IMR-90 (cell line): ENCODE data around the gene MLANA. TPM values are rescaled to one million over a fixed set of nuclear protein-coding genes. Genes with fewer than 3 reads are reported as not detected.

Experiments used
- ATAC-seq: fragments of 200-7000 bp; cut with Tn5 transposase; 2 replicates; pipeline ENCODE4 v1.9.1; 2020; ENCODE audit warnings: low read depth, mild to moderate bottlenecking, moderate library complexity
- BruUV-seq: library from RNA; stranded (reverse); fragments of 400-500 nt; replicated peaks from 2 replicates; lab custom pipeline; 2021; lab: Mats Ljungman, UMichigan
- CTCF ChIA-PET: fragments of 300-600 bp; formaldehyde crosslinking; extraction: SDS; loops from one replicate; lab custom pipeline; 2021; ENCODE audit warnings: antibody characterized with exemption; lab: Yijun Ruan, JAX
- POLR2A ChIA-PET: fragments of 300-600 bp; sonication (Branson Sonifier 250); formaldehyde crosslinking; loops from one replicate; lab custom pipeline; 2022; ENCODE audit warnings: antibody characterized with exemption; ENCODE audit not compliant: unreplicated experiment; lab: Charles Lee
- DNase-seq: peaks from one replicate; pipeline ENCODE4 v3.0.0; 2013
- H2AFZ ChIP-seq: replicated peaks from 2 replicates; pipeline ENCODE3; 2013; ENCODE audit warnings: low read length, mild to moderate bottlenecking; ENCODE audit not compliant: poor library complexity
- H2AK5ac ChIP-seq: 2 replicates; pipeline ENCODE4 v1.6.1; 2013; ENCODE audit warnings: low read depth, low read length, inconsistent platforms
- H2AK9ac ChIP-seq: replicated peaks from 2 replicates; pipeline ENCODE3; 2013; ENCODE audit warnings: mild to moderate bottlenecking, low read depth, low read length, moderate library complexity; ENCODE audit not compliant: poor library complexity
- H2BK120ac ChIP-seq: 2 replicates; pipeline ENCODE4 v1.6.1; 2013; ENCODE audit warnings: low read depth, low read length, inconsistent platforms
- H2BK15ac ChIP-seq: 3 replicates; pipeline ENCODE4 v1.6.1; 2013; ENCODE audit warnings: low read depth, low read length, inconsistent platforms
- H2BK20ac ChIP-seq: 2 replicates; pipeline ENCODE4 v1.6.1; 2013; ENCODE audit warnings: low read depth, mild to moderate bottlenecking, inconsistent platforms, low read length, moderate library complexity
- H2BK5ac ChIP-seq: 2 replicates; pipeline ENCODE4 v1.6.1; 2013; ENCODE audit warnings: mild to moderate bottlenecking, low read depth, low read length, inconsistent platforms; ENCODE audit not compliant: poor library complexity, severe bottlenecking
- H3K14ac ChIP-seq: replicated peaks from 2 replicates; pipeline ENCODE4 v1.6.1; 2013; ENCODE audit warnings: low read depth, low read length, inconsistent platforms
- H3K18ac ChIP-seq: 2 replicates; pipeline ENCODE4 v1.6.1; 2013; ENCODE audit warnings: low read depth, low read length, control low read depth
- H3K23ac ChIP-seq: 2 replicates; pipeline ENCODE4 v1.6.1; 2013; ENCODE audit warnings: low read depth, low read length, inconsistent platforms
- H3K27ac ChIP-seq: 2 replicates; pipeline ENCODE4 v1.5.1; 2013; ENCODE audit warnings: mild to moderate bottlenecking, control low read depth, low read length; ENCODE audit not compliant: insufficient read depth
- H3K27me3 ChIP-seq: 2 replicates; pipeline ENCODE4 v1.6.1; 2013; ENCODE audit warnings: low read length; ENCODE audit not compliant: control insufficient read depth, insufficient read depth
- H3K36me3 ChIP-seq: 2 replicates; pipeline ENCODE4 v1.6.1; 2013; ENCODE audit warnings: low read length, mixed read lengths; ENCODE audit not compliant: control insufficient read depth, insufficient read depth
- H3K4ac ChIP-seq: 2 replicates; pipeline ENCODE4 v1.6.1; 2013; ENCODE audit warnings: low read depth, low read length, inconsistent platforms
- H3K4me1 ChIP-seq: 2 replicates; pipeline ENCODE4 v1.6.1; 2013; ENCODE audit warnings: low read length, mixed read lengths; ENCODE audit not compliant: control insufficient read depth, insufficient read depth
- H3K4me2 ChIP-seq: 2 replicates; pipeline ENCODE4 v1.6.1; 2013; ENCODE audit warnings: low read depth, mild to moderate bottlenecking, control low read depth, low read length, moderate library complexity
- H3K4me3 ChIP-seq: 2 replicates; pipeline ENCODE4 v1.5.1; 2013; ENCODE audit warnings: low read depth, mild to moderate bottlenecking, control low read depth, low read length, moderate library complexity; ENCODE audit not compliant: insufficient read depth
- H3K56ac ChIP-seq: 2 replicates; pipeline ENCODE4 v1.6.1; 2013; ENCODE audit warnings: low read length, inconsistent platforms; ENCODE audit not compliant: insufficient read depth; ENCODE audit errors: extremely low read depth
- H3K79me1 ChIP-seq, 2 experiments: 2 replicates each; pipeline ENCODE4 v1.6.1; 2013; ENCODE audit warnings: low read length in 2 of 2, inconsistent platforms in 1 of 2, low read depth in 1 of 2
- H3K9ac ChIP-seq: 2 replicates; pipeline ENCODE4 v1.6.1; 2013; ENCODE audit warnings: low read depth, low read length, control low read depth
- H3K9me1 ChIP-seq: 2 replicates; pipeline ENCODE4 v1.6.1; 2013; ENCODE audit warnings: low read length, inconsistent platforms; ENCODE audit not compliant: insufficient read depth
- H3K9me3 ChIP-seq: 2 replicates; pipeline ENCODE4 v1.6.1; 2013; ENCODE audit warnings: low read length; ENCODE audit not compliant: control insufficient read depth, insufficient read depth
- H4K20me1 ChIP-seq: 2 replicates; pipeline ENCODE4 v1.6.1; 2013; ENCODE audit warnings: low read length, inconsistent platforms; ENCODE audit not compliant: insufficient read depth
- H4K5ac ChIP-seq: 2 replicates; pipeline ENCODE4 v1.6.1; 2013; ENCODE audit warnings: mild to moderate bottlenecking, low read depth, low read length, control low read depth
- H4K8ac ChIP-seq, 2 experiments: 2 replicates each; pipeline ENCODE4 v1.6.1; 2013; ENCODE audit warnings: low read depth in 2 of 2, low read length in 2 of 2, control low read depth in 1 of 2, inconsistent platforms in 1 of 2
- H4K91ac ChIP-seq: 2 replicates; pipeline ENCODE4 v1.6.1; 2013; ENCODE audit warnings: low read depth, low read length, inconsistent platforms; ENCODE audit not compliant: insufficient read depth
- BHLHE40 ChIP-seq: fragments of 150-350 bp; IDR thresholded peaks from 2 replicates; pipeline ENCODE4 v1.6.1; 2016; ENCODE audit warnings: mild to moderate bottlenecking, low read depth, low read length
- CEBPB ChIP-seq: IDR thresholded peaks from 2 replicates; pipeline ENCODE4 v1.6.1; 2012; ENCODE audit warnings: low read depth, low read length, improper control_type of control experiment
- CHD1 ChIP-seq: IDR thresholded peaks from 2 replicates; pipeline ENCODE4 v1.6.1; 2012; ENCODE audit warnings: low read depth, low read length, improper control_type of control experiment
- CTCF ChIP-seq: conservative IDR thresholded peaks from 2 replicates; pipeline ENCODE4 v1.5.1; 2012; ENCODE audit warnings: mild to moderate bottlenecking, low read depth, low read length, improper control_type of control experiment
- FOS ChIP-seq: fragments of 150-350 bp; IDR thresholded peaks from 2 replicates; pipeline ENCODE4 v1.6.1; 2016; ENCODE audit warnings: low read depth, low read length
- MAFK ChIP-seq: IDR thresholded peaks from 2 replicates; pipeline ENCODE4 v1.6.1; 2012; ENCODE audit warnings: low read depth, low read length, improper control_type of control experiment
- MAZ ChIP-seq: IDR thresholded peaks from 2 replicates; pipeline ENCODE4 v1.6.1; 2012; ENCODE audit warnings: low read depth, mild to moderate bottlenecking, low read length, improper control_type of control experiment, moderate library complexity, borderline replicate concordance
- MXI1 ChIP-seq: IDR thresholded peaks from 2 replicates; pipeline ENCODE4 v1.6.1; 2012; ENCODE audit warnings: low read depth, mild to moderate bottlenecking, low read length, moderate library complexity, borderline replicate concordance
- NFE2L2 ChIP-seq: fragments of 150-350 bp; IDR thresholded peaks from 2 replicates; pipeline ENCODE4 v1.6.1; 2016; ENCODE audit warnings: low read depth, mild to moderate bottlenecking, low read length
- POLR2A ChIP-seq: IDR thresholded peaks from 2 replicates; pipeline ENCODE4 v1.6.1; 2012; ENCODE audit warnings: mild to moderate bottlenecking, low read depth, low read length
- RCOR1 ChIP-seq: IDR thresholded peaks from 2 replicates; pipeline ENCODE4 v1.6.1; 2012; ENCODE audit warnings: mild to moderate bottlenecking, low read length, improper control_type of control experiment; ENCODE audit not compliant: insufficient replicate concordance
- SMC3 ChIP-seq: fragments of 150-350 bp; IDR thresholded peaks from 2 replicates; pipeline ENCODE4 v1.6.1; 2016; ENCODE audit warnings: low read depth, mild to moderate bottlenecking, antibody characterized with exemption, low read length, moderate library complexity
- WGBS, 2 experiments: methylation state at CpG; one replicate each; pipeline versions ENCODE4 v1.1.5 to v1.1.7; 2013; ENCODE audit warnings: missing lambda C conversion rate in 2 of 2; ENCODE audit not compliant: insufficient read length in 1 of 2; ENCODE audit errors: extremely low coverage in 2 of 2; 5-methylcytosine and 5-hydroxymethylcytosine counted together
- dilution Hi-C: fragments of 300-500 bp; cut with HindIII; formaldehyde crosslinking; loops from one replicate; pipeline ENCODE4 v1.14.3; 2018; ENCODE audit warnings: low sequenced_read_pairs; ENCODE audit not compliant: unreplicated experiment
- in situ Hi-C: fragments of 300-500 bp; cut with MboI; formaldehyde crosslinking; loops from 3 replicates; pipeline ENCODE4 v1.14.3; 2019; ENCODE audit warnings: low sequenced_read_pairs, inconsistent platforms, mixed read lengths
- intact Hi-C: fragments of 100-400 bp; cut with micrococcal nuclease; formaldehyde crosslinking; loops from 2 replicates; pipeline ENCODE4 v1.10.0; 2022
- polyA plus RNA-seq, 3 experiments: library from polyadenylated mRNA; depleted of rRNA; stranded (reverse); fragments of >200 nt; gene quantifications; 2 replicates each; pipeline ENCODE4 v1.2.3, GENCODE V29; 2012; ENCODE audit warnings: low replicate concordance in 1 of 3
- total RNA-seq: library from RNA; depleted of rRNA; stranded (reverse); fragments of >200 nt; gene quantifications from 2 replicates; pipeline ENCODE4 v1.2.3, GENCODE V29; 2012
- TF ChIP-seq, protein P1 (sequence below): fragments of 150-350 bp; IDR thresholded peaks from 2 replicates; pipeline ENCODE4 v1.6.1; 2016; ENCODE audit warnings: low read depth, mild to moderate bottlenecking, low read length, moderate library complexity, borderline replicate concordance
- TF ChIP-seq, protein P2 (sequence below): fragments of 150-350 bp; IDR thresholded peaks from 2 replicates; pipeline ENCODE4 v1.6.1; 2017; ENCODE audit warnings: mild to moderate bottlenecking, antibody characterized with exemption, low read length, low read depth

MLANA gene
- total and polyA plus RNA-seq, 2 of the 4 experiments (the other 2 are of a cell fraction): not detected

DNA sequence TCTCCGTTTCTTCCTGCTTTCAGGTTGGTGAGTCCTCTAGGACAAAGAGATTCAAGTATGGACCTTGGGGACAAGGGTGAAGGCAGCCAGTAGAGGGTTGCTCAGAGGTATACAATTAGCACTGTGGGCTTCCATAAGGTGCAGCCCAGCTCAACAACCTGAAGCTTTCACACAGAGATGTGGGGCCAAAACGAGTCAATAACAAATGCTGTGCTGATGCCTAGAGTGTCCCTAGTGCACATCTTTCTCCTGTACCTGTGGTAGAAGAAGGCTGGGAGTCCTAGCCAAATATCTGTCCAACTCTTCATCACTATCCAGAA is 20.7 kb upstream of the MLANA start:
- in situ Hi-C loops (no loop called here), dilution Hi-C loops (no loop called here), intact Hi-C loops (no loop called here)
- no peak for DNase-seq
- TF ChIP-seq MXI1 (no peak), CTCF (no peak), RCOR1 (no peak), MAFK (no peak), MAZ (no peak), SMC3 (no peak), CEBPB (no peak), CHD1 (no peak), FOS (no peak), POLR2A (no peak), BHLHE40 (no peak), NFE2L2 (no peak)
- TF ChIP-seq, protein P1, sequence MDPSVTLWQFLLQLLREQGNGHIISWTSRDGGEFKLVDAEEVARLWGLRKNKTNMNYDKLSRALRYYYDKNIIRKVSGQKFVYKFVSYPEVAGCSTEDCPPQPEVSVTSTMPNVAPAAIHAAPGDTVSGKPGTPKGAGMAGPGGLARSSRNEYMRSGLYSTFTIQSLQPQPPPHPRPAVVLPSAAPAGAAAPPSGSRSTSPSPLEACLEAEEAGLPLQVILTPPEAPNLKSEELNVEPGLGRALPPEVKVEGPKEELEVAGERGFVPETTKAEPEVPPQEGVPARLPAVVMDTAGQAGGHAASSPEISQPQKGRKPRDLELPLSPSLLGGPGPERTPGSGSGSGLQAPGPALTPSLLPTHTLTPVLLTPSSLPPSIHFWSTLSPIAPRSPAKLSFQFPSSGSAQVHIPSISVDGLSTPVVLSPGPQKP: no peak
- TF ChIP-seq, protein P2, sequence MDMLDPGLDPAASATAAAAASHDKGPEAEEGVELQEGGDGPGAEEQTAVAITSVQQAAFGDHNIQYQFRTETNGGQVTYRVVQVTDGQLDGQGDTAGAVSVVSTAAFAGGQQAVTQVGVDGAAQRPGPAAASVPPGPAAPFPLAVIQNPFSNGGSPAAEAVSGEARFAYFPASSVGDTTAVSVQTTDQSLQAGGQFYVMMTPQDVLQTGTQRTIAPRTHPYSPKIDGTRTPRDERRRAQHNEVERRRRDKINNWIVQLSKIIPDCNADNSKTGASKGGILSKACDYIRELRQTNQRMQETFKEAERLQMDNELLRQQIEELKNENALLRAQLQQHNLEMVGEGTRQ: no peak
- H4K20me1 ChIP-seq: no peaks in the 10 kb centered on the region
- no peak overlapping the region for H4K5ac ChIP-seq
- no peak overlapping the region for H3K4me3 ChIP-seq
- ChIA-PET POLR2A (no interaction called here), CTCF (no interaction called here)
- no peak overlapping the region for H2BK120ac ChIP-seq
- H3K27ac ChIP-seq: no peak overlapping the region
- ATAC-seq: no peak
- no peak overlapping the region for H3K4ac ChIP-seq
- no peak overlapping the region for H3K18ac ChIP-seq
- H3K79me1 ChIP-seq: no peaks in the 10 kb centered on the region
- no peak overlapping the region for H4K8ac ChIP-seq
- no TSS peak for BruUV-seq
- H2AK5ac ChIP-seq: no peak overlapping the region
- no peak overlapping the region for H3K4me2 ChIP-seq
- no peak overlapping the region for H3K56ac ChIP-seq
- no peak overlapping the region for H2BK5ac ChIP-seq
- no peaks in the 10 kb centered on the region for H3K36me3 ChIP-seq
- no peak overlapping the region for H2AK9ac ChIP-seq
- no peak overlapping the region for H3K23ac ChIP-seq
- H2BK20ac ChIP-seq: no peak overlapping the region
- no peak overlapping the region for H3K14ac ChIP-seq
- H4K91ac ChIP-seq: no peak overlapping the region
- no peaks in the 10 kb centered on the region for H3K4me1 ChIP-seq
- WGBS, 2 experiments: 100% methylated on average over 1 of the region's 2 CpGs; no CpG with 5 or more reads in 1 of the 2 experiments
- H3K9me3 ChIP-seq: no peaks in the 10 kb centered on the region
- H3K27me3 ChIP-seq: no peaks in the 10 kb centered on the region
- no peak overlapping the region for H2BK15ac ChIP-seq
- no peak overlapping the region for H2AFZ ChIP-seq
- no peak overlapping the region for H3K9ac ChIP-seq
- no peaks in the 10 kb centered on the region; the same call in 1 of the 2 replicates for H3K9me1 ChIP-seq
